CD4-positive, alpha-beta T cell treated with Interferon gamma for 1 hour (primary cell): ENCODE results near the gene BACH1.
"Not testable (repeated sequence)": the region's sequence is repeated elsewhere in the genome, so short reads cannot be mapped to it uniquely, and the experiment has no call there.

ENCODE experiments used
- DNase-seq: peaks from one replicate; pipeline ENCODE4 v3.0.0-alpha.2; 2020

Gene BACH1

GRCh38 chr21:29298348-29299045, at the start of gene BACH1:
TSS of gene BACH1 (plus strand) at chr21:29298922. CDS start at chr21:29321281, 22,359 bp downstream.
- DNase-seq = peak; percentile 88

GRCh38 chr21:29249289-29249688, 49.4 kb upstream of the BACH1 start:
- not testable (repeated sequence) for DNase-seq

GRCh38 chr21:29250636-29251035, 48.1 kb upstream of the BACH1 start:
- DNase-seq = no peak

GRCh38 chr21:29253861-29254260, 44.9 kb upstream of the BACH1 start:
- DNase-seq = not testable (repeated sequence)

- DNase-seq = no peak
Observed at GRCh38 chr21:29254550-29254949, 44.2 kb upstream of the BACH1 start.

- DNase-seq = no peak
Observed at GRCh38 chr21:29256126-29256910, 42.4 kb upstream of the BACH1 start.

- no peak for DNase-seq
Observed at GRCh38 chr21:29257701-29258100, 41.0 kb upstream of the BACH1 start.

GRCh38 chr21:29258626-29259338, 39.9 kb upstream of the BACH1 start:
- no peak for DNase-seq

GRCh38 chr21:29260461-29260860, 38.3 kb upstream of the BACH1 start:
- DNase-seq = no peak

GRCh38 chr21:29261555-29262540, 36.9 kb upstream of the BACH1 start:
- no peak for DNase-seq

GRCh38 chr21:29264721-29265120, 34.0 kb upstream of the BACH1 start:
- no peak for DNase-seq

GRCh38 chr21:29265690-29266479, 32.8 kb upstream of the BACH1 start:
- DNase-seq = no peak

- DNase-seq = no peak
Observed at GRCh38 chr21:29267666-29268065, 31.1 kb upstream of the BACH1 start.

GRCh38 chr21:29271927-29272333, 26.8 kb upstream of the BACH1 start:
- no peak for DNase-seq

GRCh38 chr21:29277442-29277841, 21.3 kb upstream of the BACH1 start:
- no peak for DNase-seq

GRCh38 chr21:29279558-29279957, 19.2 kb upstream of the BACH1 start:
- DNase-seq = no peak

GRCh38 chr21:29281801-29282200, 16.9 kb upstream of the BACH1 start:
- DNase-seq = not testable (repeated sequence)

- DNase-seq = no peak
Observed at GRCh38 chr21:29287383-29287782, 11.3 kb upstream of the BACH1 start.

- no peak for DNase-seq
Observed at GRCh38 chr21:29288239-29288638, 10.5 kb upstream of the BACH1 start.

GRCh38 chr21:29289317-29289716, 9.4 kb upstream of the BACH1 start:
- DNase-seq = no peak

GRCh38 chr21:29290240-29290639, 8.5 kb upstream of the BACH1 start:
- DNase-seq = no peak

GRCh38 chr21:29293495-29293894, 5.2 kb upstream of the BACH1 start:
- DNase-seq = peak; percentile 70
